Duodenal mucosa (tissue), 2 donors: Measurements from ENCODE around the gene OGA.

Experiments
- H3K27ac ChIP-seq: one replicate; pipeline ENCODE4 v1.7.0; 2013; ENCODE audit warnings: low read depth, low read length
- H3K27me3 ChIP-seq, 2 donors: one replicate each; pipeline ENCODE4 v1.7.0; 2013; ENCODE audit warnings: low read length in 2 of 2, control low read depth in 1 of 2; ENCODE audit not compliant: insufficient read depth in 2 of 2, control insufficient read depth in 1 of 2
- H3K36me3 ChIP-seq, 2 donors: one replicate each; pipeline ENCODE4 v1.7.0; 2013; ENCODE audit warnings: low read length in 2 of 2, control low read depth in 1 of 2; ENCODE audit not compliant: insufficient read depth in 2 of 2, control insufficient read depth in 1 of 2
- H3K4me1 ChIP-seq, 2 donors: one replicate each; pipeline ENCODE4 v1.7.0; 2013; ENCODE audit warnings: low read length in 2 of 2, control low read depth in 1 of 2; ENCODE audit not compliant: insufficient read depth in 2 of 2, control insufficient read depth in 1 of 2
- H3K4me3 ChIP-seq, 2 donors: one replicate each; pipeline ENCODE4 v1.7.0; 2013; ENCODE audit warnings: low read length in 2 of 2, low read depth in 1 of 2
- H3K9ac ChIP-seq, 2 donors: one replicate each; pipeline ENCODE4 v1.7.0; 2013; ENCODE audit warnings: low read length in 2 of 2, low read depth in 1 of 2
- H3K9me3 ChIP-seq, 2 donors: one replicate each; pipeline ENCODE4 v1.7.0; 2013; ENCODE audit warnings: low read length in 2 of 2, control low read depth in 1 of 2; ENCODE audit not compliant: control insufficient read depth in 1 of 2

The OGA gene

DNA sequence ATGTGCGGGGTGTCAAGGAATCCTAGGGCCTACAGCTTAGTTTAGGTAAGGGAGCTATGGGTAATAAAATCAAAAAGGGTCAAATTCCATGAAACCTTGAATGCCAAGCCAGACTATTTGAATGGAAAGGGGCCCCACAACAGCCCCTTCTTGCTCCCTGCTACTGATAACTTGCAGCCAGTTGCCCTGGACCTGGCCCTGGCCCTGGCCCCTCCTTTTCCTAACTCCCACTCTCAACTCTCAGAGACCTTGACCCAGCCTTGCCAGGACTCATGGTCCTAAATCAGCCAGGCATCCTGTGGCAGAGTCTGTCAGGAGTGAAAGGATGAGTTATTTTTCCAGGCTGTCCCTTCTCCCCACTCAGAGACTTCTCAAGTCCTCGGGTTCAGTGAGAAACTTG is 19.5 kb upstream of the OGA start:
- Histone ChIP-seq H3K36me3 (no peaks in the 10 kb centered on the region), H3K27ac (no peak overlapping the region), H3K9ac (no peak overlapping the region), H3K4me3 (no peak overlapping the region), H3K9me3 (no peaks in the 10 kb centered on the region), H3K4me1 (peaks cover 15 to 18% of the 10 kb centered on the region in 2 donors), H3K27me3 (no peaks in the 10 kb centered on the region)

DNA sequence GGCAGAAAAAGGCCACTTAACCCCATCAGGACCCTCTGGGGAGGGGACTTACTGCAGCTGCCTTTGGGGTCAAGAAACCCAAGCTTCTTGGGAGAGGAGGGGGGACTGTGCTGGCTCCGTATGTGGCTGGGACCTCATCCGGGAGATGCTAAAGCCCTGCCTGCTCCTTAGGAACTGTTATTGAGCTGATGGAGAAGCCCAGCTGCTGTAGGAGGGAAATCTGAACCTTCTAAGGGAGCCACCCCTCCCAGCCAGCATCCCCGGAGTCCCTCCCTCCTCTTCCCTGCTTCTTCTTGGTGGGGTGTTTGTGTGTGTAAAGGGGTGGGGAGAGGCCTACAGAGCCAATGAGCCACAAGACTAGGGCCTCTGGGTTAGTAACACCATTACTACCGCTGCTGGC is 17.1 kb upstream of the OGA start:
- Histone ChIP-seq H3K4me3 (no peak overlapping the region), H3K36me3 (no peaks in the 10 kb centered on the region), H3K9ac (no peak overlapping the region), H3K27me3 (no peaks in the 10 kb centered on the region), H3K9me3 (no peaks in the 10 kb centered on the region), H3K27ac (no peak overlapping the region), H3K4me1 (peaks cover 14 to 21% of the 10 kb centered on the region in 2 donors)

DNA sequence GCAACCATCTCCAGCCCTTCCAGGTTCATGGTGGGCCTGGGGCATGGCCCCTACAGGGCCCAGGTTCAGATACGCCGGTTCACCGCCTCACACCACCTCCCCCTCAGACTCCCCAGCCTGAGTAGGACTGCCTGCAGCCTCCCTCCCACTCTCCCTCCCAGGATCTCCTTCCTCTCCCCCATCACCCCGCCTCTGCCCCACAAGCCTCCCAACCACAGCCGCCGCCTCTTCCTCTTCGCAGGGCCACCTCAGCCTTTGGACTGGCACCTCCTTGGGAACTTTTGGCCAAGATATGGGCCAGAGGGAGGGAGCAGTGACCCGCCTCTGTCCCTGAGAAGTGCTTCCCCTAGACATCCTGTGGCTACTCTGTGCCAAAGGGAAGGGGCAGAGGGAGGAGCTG is 16.1 kb upstream of the OGA start:
- Histone ChIP-seq H3K27me3 (no peaks in the 10 kb centered on the region), H3K36me3 (no peaks in the 10 kb centered on the region), H3K9me3 (no peaks in the 10 kb centered on the region), H3K9ac (no peak overlapping the region), H3K4me3 (no peak overlapping the region), H3K4me1 (peaks cover 15 to 25% of the 10 kb centered on the region in 2 donors), H3K27ac (no peak overlapping the region)

DNA sequence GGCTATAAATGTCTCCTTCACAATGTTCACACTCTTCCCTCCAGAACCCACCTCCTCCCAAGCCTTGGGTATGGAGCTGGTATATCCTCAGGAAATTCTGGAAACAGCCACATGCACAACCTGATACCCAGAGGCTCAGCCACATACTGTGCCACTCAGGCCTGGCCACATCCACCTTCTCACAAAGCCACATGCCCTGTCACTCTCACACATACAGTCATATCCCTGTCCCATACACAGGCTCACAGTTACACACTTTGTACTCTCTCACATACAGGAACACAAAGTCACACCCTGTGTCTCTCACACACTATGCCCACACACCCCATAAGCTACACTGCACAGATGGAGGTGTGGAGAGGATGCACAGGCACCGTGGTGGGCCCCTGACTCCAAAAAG is 15.2 kb upstream of the OGA start:
- no peak overlapping the region for H3K27ac ChIP-seq
- no peak overlapping the region for H3K4me3 ChIP-seq
- H3K36me3 ChIP-seq: no peaks in the 10 kb centered on the region
- H3K9me3 ChIP-seq: no peaks in the 10 kb centered on the region
- no peak overlapping the region for H3K9ac ChIP-seq
- no peaks in the 10 kb centered on the region for H3K27me3 ChIP-seq
- peaks cover 15 to 25% of the 10 kb centered on the region in 2 donors for H3K4me1 ChIP-seq

DNA sequence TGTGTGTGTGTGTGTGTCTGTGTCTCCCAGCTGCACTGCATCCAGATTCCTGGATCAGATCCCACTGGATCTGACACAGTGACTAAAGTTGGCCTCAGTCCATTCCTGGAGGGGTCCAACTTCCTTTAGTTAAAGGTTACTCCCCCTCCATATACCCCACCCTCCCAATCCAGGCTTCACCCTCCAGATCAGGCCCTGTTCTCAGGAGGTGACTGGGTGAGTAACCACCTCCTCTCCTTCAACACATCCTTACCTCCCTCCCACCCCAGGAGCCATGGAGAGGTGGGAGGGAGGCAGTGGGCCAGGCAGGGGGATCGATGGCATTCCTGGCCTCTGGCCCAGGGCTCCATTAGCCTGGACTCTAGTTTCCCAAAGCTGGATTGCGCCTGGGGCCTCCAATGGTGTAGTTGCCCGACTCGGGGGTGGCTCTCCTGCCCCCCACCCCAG is 14.1 kb upstream of the OGA start:
- peaks cover 15 to 25% of the 10 kb centered on the region in 2 donors for H3K4me1 ChIP-seq
- H3K27me3 ChIP-seq: no peaks in the 10 kb centered on the region
- no peaks in the 10 kb centered on the region for H3K9me3 ChIP-seq
- H3K27ac ChIP-seq: no peak overlapping the region
- no peak overlapping the region for H3K9ac ChIP-seq
- H3K4me3 ChIP-seq: no peak overlapping the region
- peaks cover 0 to 6% of the 10 kb centered on the region in 2 donors for H3K36me3 ChIP-seq

DNA sequence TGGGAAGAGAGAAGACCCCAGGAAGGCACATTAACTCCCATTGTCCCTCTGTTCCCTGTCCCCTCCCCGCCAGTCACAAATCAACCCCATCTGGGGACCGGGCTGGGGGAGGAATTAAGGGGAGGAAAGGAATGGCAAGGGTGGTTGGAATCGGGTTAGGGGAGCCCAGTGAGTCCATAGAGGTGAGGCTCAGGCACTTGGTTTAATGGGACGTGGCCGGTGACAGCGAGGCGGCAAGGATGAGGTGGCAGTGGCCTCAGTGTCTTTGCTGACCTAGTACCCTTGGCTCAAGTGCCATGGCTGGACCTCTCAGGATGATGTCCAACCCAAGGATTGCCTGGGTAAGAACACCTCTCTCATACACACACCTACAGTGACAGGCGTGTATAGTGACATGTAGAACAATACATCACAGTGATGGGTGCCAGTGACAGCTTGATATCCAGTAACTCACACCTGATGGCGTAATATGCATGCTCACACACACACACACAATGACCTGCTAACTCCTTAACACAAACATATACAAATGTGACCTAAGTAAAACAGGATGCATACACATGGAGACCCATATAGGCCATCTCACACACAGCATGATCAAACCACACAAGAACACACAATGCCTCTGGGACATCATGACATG is 13.0 kb upstream of the OGA start:
- no peaks in the 10 kb centered on the region for H3K9me3 ChIP-seq
- H3K9ac ChIP-seq: peak overlapping the region; percentile 48 to 67
- no peak overlapping the region for H3K27ac ChIP-seq
- peaks cover 0 to 9% of the 10 kb centered on the region in 2 donors for H3K36me3 ChIP-seq
- H3K4me3 ChIP-seq: peak overlapping the region; percentile 65 to 77
- H3K4me1 ChIP-seq: peaks cover 15 to 25% of the 10 kb centered on the region in 2 donors
- H3K27me3 ChIP-seq: no peaks in the 10 kb centered on the region

DNA sequence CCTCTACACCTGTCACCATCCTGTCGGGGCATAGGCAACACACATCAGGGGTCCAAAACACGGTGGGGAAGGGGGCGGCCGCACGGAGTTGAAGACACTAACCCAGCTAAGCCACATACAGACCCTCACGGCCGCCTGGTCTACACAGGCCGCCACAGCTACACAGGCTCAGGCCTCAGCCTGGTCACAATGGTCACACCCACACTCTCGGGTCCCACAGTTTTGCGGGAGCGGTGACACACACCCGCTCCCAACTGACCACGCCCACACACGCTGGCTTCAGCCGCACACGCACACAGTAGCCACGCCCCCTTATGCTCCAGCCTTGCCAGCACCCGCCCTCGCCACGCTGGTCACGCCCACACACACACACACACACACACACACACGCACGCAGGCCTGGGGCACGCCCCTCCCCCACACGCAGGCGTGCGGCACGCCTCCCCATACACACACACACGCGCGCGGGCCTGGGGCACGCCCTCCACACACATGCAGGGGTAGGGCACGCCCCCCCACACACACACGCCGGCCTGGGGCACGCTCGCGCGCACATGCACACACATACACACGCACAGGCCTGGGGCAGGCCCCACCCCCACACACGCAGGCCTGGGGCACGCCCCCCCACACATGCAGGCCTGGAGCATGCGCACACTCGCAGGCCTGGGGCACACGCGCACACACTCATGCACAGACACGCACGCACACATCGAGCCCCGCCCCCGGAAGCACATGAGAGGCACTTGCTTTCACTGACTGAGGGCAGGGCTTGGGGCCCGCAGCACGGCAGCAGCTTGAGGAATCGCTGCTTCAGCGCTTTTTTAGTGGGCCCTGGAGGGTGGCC is 12.3 kb upstream of the OGA start:
- Histone ChIP-seq H3K27ac (peak overlapping the region; percentile 35), H3K9me3 (no peaks in the 10 kb centered on the region), H3K27me3 (no peaks in the 10 kb centered on the region), H3K4me3 (peak overlapping the region; percentile 65 to 77), H3K9ac (peak overlapping the region; percentile 48 to 67), H3K4me1 (peaks cover 15 to 25% of the 10 kb centered on the region in 2 donors), H3K36me3 (peaks cover 0 to 9% of the 10 kb centered on the region in 2 donors)

DNA sequence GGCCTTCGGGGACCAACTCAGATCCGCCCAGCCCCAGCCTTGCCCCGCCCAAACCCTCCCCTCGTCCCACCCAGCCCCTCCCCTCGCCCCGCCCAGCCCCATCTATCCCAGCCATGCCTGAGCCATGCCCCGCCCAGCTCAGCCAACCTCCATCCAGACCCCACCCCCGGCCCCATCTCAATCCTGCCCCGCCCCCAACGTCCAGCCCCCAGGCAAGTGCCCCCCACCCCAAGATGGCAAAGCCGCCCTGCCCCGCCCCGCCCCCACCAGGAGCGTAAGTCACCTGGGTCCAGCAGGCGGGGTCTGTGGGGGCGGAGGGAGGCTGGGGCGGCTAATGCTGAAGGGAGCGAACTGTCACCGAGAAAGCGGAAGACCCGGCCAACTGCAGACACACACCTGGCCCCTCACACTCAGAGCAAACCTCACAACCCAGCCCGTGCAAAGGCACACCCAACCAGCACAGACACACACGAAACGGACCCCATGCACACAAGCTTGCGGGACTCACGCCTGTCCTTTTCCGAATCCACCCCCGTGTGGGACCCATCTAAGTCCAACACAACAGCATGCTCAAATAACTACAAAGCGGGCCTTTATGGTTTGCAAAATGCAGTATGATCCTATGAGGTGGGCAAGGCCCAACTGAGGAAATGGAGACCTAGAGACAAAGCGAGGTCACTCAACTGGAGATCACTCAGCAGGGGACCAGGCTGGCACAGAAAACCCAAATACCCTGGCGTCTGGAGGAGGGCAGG is 11.5 kb upstream of the OGA start:
- Histone ChIP-seq H3K9me3 (no peaks in the 10 kb centered on the region), H3K36me3 (peaks cover 0 to 9% of the 10 kb centered on the region in 2 donors), H3K27me3 (no peaks in the 10 kb centered on the region), H3K27ac (no peak overlapping the region), H3K4me1 (peaks cover 15 to 23% of the 10 kb centered on the region in 2 donors), H3K4me3 (peak overlapping the region; percentile 65 to 77), H3K9ac (peak overlapping the region in 1 of 2 donors; percentile 18)

DNA sequence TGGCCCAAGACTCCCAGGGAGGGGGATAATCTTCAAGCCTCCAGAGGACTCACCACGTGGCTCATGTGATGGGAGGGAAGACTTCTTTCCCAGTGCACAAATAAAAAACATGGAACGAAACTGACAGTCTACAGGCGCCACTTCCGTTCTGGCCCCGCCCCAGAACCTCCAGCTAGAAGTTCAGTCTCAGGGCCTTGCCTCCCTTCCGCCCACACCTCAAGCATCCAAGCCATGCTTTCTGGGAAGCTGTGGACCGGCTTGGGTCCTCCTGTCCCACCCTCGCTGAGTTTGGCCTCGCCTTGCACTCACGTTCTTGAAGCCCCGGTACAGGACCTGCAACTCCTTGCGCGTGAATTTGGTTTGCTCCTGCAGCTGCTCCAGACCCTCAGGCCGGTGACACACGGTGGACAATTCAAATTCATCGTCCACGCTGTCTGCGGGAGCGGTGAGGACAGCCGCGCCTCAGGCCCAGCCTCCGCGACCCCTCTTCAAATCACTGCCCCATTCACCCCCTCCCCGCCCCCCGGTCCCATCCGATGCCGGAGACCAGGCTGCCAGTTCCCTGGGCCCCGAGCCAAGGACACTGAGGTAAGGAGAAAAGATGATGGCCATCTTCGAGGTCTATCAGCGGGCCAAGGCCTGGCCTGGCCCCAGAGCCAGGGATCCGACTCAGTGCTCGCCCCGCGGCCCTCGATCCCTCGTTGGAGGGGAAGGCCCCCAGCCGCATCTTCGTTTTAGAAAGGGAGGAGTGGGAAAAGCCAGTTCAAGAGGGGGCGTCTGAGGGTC is 10.7 kb upstream of the OGA start:
- Histone ChIP-seq H3K27ac (no peak overlapping the region), H3K27me3 (no peaks in the 10 kb centered on the region), H3K36me3 (peaks cover 0 to 9% of the 10 kb centered on the region in 2 donors), H3K4me1 (peaks cover 15 to 20% of the 10 kb centered on the region in 2 donors), H3K9me3 (no peaks in the 10 kb centered on the region), H3K4me3 (no peak overlapping the region), H3K9ac (no peak overlapping the region)
